ENCODE measurements around the gene B3GALT5.

B3GALT5 gene

GRCh38 chr21:39662411-39662953 lies 49.7 kb downstream of the B3GALT5 start:
- H2AFZ ChIP-seq (ENCODE audit: low read depth, low read length) = no peak overlapping the region
- no peak overlapping the region for H3K4me2 ChIP-seq (ENCODE audit: insufficient read depth, low read length)
- no peaks in the 10 kb centered on the region for H3K4me1 ChIP-seq (ENCODE audit: insufficient read depth, low read length)
- peaks cover 4% of the 10 kb centered on the region for H3K27me3 ChIP-seq (ENCODE audit: insufficient read depth, low read length, poor library complexity)
- no peak overlapping the region for H3K9ac ChIP-seq (ENCODE audit: low read depth, low read length)
- H3K4me3 ChIP-seq (ENCODE audit: low read depth in 1 of 2, low read length in 2 of 2) = no peak overlapping the region
- H3K79me2 ChIP-seq (ENCODE audit: insufficient read depth, low read length) = no peaks in the 10 kb centered on the region
- ATAC-seq (ENCODE audit: insufficient read depth, low read depth) (no peak), DNase-seq (no peak)
- H4K20me1 ChIP-seq (ENCODE audit: insufficient read depth, low read length) = no peaks in the 10 kb centered on the region
- H3K27ac ChIP-seq (ENCODE audit: low read length) = no peak overlapping the region
- H3K36me3 ChIP-seq (ENCODE audit: insufficient read depth, low read length) = no peaks in the 10 kb centered on the region
- no peaks in the 10 kb centered on the region for H3K9me3 ChIP-seq (ENCODE audit: insufficient read depth, low read length, severe bottlenecking)
- TF ChIP-seq EZH2 (IDR thresholded peaks at IDR 0.05; ENCODE audit: borderline replicate concordance, low read depth, low read length, severe bottlenecking) = no peak
- TF ChIP-seq, protein P1, sequence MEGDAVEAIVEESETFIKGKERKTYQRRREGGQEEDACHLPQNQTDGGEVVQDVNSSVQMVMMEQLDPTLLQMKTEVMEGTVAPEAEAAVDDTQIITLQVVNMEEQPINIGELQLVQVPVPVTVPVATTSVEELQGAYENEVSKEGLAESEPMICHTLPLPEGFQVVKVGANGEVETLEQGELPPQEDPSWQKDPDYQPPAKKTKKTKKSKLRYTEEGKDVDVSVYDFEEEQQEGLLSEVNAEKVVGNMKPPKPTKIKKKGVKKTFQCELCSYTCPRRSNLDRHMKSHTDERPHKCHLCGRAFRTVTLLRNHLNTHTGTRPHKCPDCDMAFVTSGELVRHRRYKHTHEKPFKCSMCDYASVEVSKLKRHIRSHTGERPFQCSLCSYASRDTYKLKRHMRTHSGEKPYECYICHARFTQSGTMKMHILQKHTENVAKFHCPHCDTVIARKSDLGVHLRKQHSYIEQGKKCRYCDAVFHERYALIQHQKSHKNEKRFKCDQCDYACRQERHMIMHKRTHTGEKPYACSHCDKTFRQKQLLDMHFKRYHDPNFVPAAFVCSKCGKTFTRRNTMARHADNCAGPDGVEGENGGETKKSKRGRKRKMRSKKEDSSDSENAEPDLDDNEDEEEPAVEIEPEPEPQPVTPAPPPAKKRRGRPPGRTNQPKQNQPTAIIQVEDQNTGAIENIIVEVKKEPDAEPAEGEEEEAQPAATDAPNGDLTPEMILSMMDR (IDR thresholded peaks at IDR 0.05; ENCODE audit: borderline replicate concordance, extremely low read depth, low read length, poor library complexity, severe bottlenecking) = no peak

DNA sequence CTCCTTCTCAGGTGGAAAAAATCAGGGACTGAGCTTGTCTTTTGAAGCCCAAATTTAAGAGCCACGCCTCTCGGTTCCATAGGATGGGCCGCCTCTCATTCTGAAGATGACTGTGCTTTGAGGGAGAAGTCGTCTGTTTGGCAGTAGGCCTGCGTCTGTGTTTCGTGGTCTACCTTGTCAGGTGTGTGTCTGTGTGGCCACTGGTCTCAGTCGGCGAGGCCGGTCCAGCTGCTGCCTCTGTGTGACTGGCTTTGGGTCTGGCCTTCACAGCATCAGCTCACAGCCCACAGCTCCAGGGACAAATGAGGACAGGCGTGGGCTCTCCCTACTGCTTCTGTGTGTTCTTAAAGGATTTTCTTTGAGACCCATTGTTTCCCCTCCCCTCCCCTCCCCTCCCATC lies 50.3 kb downstream of the B3GALT5 start:
- no peaks in the 10 kb centered on the region for H3K36me3 ChIP-seq (ENCODE audit: insufficient read depth, low read length)
- H3K79me2 ChIP-seq (ENCODE audit: insufficient read depth, low read length) = no peaks in the 10 kb centered on the region
- H3K27me3 ChIP-seq (ENCODE audit: insufficient read depth, low read length, poor library complexity) = no peaks in the 10 kb centered on the region
- no peaks in the 10 kb centered on the region for H4K20me1 ChIP-seq (ENCODE audit: insufficient read depth, low read length)
- no peak overlapping the region for H3K4me3 ChIP-seq (ENCODE audit: low read depth in 1 of 2, low read length in 2 of 2)
- ATAC-seq (ENCODE audit: insufficient read depth, low read depth) = no peak
- DNase-seq = no peak
- H2AFZ ChIP-seq (ENCODE audit: low read depth, low read length) = no peak overlapping the region
- H3K4me2 ChIP-seq (ENCODE audit: insufficient read depth, low read length) = no peak overlapping the region
- no peak overlapping the region for H3K9ac ChIP-seq (ENCODE audit: low read depth, low read length)
- no peaks in the 10 kb centered on the region for H3K4me1 ChIP-seq (ENCODE audit: insufficient read depth, low read length)
- H3K27ac ChIP-seq (ENCODE audit: low read length) = no peak overlapping the region
- H3K9me3 ChIP-seq (ENCODE audit: insufficient read depth, low read length, severe bottlenecking) = no peaks in the 10 kb centered on the region
- TF ChIP-seq EZH2 (IDR thresholded peaks at IDR 0.05; ENCODE audit: borderline replicate concordance, low read depth, low read length, severe bottlenecking) = no peak
- TF ChIP-seq, protein P1 (IDR thresholded peaks at IDR 0.05; ENCODE audit: borderline replicate concordance, extremely low read depth, low read length, poor library complexity, severe bottlenecking) = no peak

DNA sequence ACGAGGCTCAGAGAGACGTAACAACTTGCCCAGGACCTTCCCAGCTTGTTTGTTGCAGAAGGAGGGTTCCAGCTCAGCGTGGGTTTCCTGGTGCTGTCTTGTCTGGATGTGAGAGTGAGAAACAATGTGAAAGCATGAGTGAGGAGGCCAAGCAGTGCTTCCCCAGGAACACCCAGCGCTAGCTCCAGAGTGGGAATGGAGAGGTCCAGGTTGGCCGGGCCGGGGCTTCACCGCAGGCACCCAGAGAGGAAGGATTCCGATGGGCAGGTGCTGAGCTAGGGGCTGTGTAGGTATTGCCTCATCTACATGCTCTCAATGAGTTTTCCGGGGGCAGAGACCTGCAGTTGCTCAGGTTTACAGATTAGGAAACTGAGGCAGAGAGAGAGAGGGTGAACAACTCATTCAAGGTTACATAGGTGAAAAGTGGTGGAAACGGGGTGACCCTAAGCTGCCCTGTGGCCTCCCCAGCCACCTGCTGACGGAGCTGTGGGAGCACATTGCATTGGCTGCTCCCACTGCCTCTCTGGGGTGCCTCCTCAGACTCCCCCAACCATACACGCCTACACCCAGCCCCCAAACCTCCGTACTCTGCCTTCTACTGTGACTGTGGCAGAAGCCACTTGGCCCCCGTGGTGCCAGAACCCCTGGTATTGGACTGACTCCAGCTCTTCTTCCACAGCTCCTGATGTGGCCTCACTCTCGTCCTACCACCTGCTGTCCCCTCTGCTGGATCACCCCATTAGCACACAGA lies 51.2 kb downstream of the B3GALT5 start:
- no peaks in the 10 kb centered on the region for H3K27me3 ChIP-seq (ENCODE audit: insufficient read depth, low read length, poor library complexity)
- no peaks in the 10 kb centered on the region for H4K20me1 ChIP-seq (ENCODE audit: insufficient read depth, low read length)
- no peak overlapping the region for H3K27ac ChIP-seq (ENCODE audit: low read length)
- no peak overlapping the region for H2AFZ ChIP-seq (ENCODE audit: low read depth, low read length)
- H3K4me2 ChIP-seq (ENCODE audit: insufficient read depth, low read length) = no peak overlapping the region
- no peaks in the 10 kb centered on the region for H3K9me3 ChIP-seq (ENCODE audit: insufficient read depth, low read length, severe bottlenecking)
- DNase-seq = no peak
- no peaks in the 10 kb centered on the region for H3K79me2 ChIP-seq (ENCODE audit: insufficient read depth, low read length)
- no peak for TF ChIP-seq EZH2 (IDR thresholded peaks at IDR 0.05; ENCODE audit: borderline replicate concordance, low read depth, low read length, severe bottlenecking)
- TF ChIP-seq, protein P1 (IDR thresholded peaks at IDR 0.05; ENCODE audit: borderline replicate concordance, extremely low read depth, low read length, poor library complexity, severe bottlenecking) = no peak
- ATAC-seq (ENCODE audit: insufficient read depth, low read depth) = no peak
- no peak overlapping the region for H3K9ac ChIP-seq (ENCODE audit: low read depth, low read length)
- H3K36me3 ChIP-seq (ENCODE audit: insufficient read depth, low read length) = no peaks in the 10 kb centered on the region
- no peak overlapping the region for H3K4me3 ChIP-seq (ENCODE audit: low read depth in 1 of 2, low read length in 2 of 2)
- H3K4me1 ChIP-seq (ENCODE audit: insufficient read depth, low read length) = no peaks in the 10 kb centered on the region

Measured in DND-41 (cell line).